RPMI8226 (cell line): ENCODE data around the gene IGSF6.
A peak's percentile ranks its signal among the peaks of the same experiment; 100 is the strongest.
"Not testable (repeated sequence)": the region's sequence is repeated elsewhere in the genome, so short reads cannot be mapped to it uniquely, and the experiment has no call there.

ENCODE experiments used
- DNase-seq: peaks from one replicate; pipeline ENCODE4 v3.0.0-alpha.2; 2015

IGSF6 gene

GRCh38 chr16:21651515-21651914, 893 bp downstream of the IGSF6 start:
- DNase-seq, result no peak

- DNase-seq, result no peak
These were observed 1.9 kb downstream of the IGSF6 start for GRCh38 chr16:21650521-21650920.

- not testable (repeated sequence) for DNase-seq
These were observed 2.5 kb downstream of the IGSF6 start for GRCh38 chr16:21649826-21650406.

- DNase-seq, result no peak
These were observed 4.7 kb downstream of the IGSF6 start for GRCh38 chr16:21647562-21648164.

- no peak for DNase-seq
These were observed 5.5 kb downstream of the IGSF6 start for GRCh38 chr16:21646721-21647561.

- no peak for DNase-seq
These were observed 6.3 kb downstream of the IGSF6 start for GRCh38 chr16:21646091-21646490.

- peak; percentile 65 for DNase-seq
These were observed 7.1 kb downstream of the IGSF6 start for GRCh38 chr16:21645261-21645721.

- DNase-seq, result no peak
These were observed 7.7 kb downstream of the IGSF6 start for GRCh38 chr16:21644674-21645073.

GRCh38 chr16:21643785-21644184, 8.6 kb downstream of the IGSF6 start:
- DNase-seq, result no peak

- no peak for DNase-seq
These were observed 9.5 kb downstream of the IGSF6 start for GRCh38 chr16:21642861-21643260.

GRCh38 chr16:21641916-21642315, 10.5 kb downstream of the IGSF6 start:
- DNase-seq, result no peak

- no peak for DNase-seq
These were observed 12.9 kb downstream of the IGSF6 start for GRCh38 chr16:21639493-21639892.

- no peak for DNase-seq
These were observed 13.8 kb downstream of the IGSF6 start for GRCh38 chr16:21638573-21638975.

GRCh38 chr16:21637032-21637968, 15.1 kb downstream of the IGSF6 start:
- DNase-seq, result no peak

- DNase-seq, result not testable (repeated sequence)
These were observed 16.7 kb downstream of the IGSF6 start for GRCh38 chr16:21635694-21636093.

- DNase-seq, result no peak
These were observed 18.2 kb downstream of the IGSF6 start for GRCh38 chr16:21634216-21634615.

- not testable (repeated sequence) for DNase-seq
These were observed 20.3 kb downstream of the IGSF6 start for GRCh38 chr16:21631951-21632575.

- not testable (repeated sequence) for DNase-seq
These were observed 21.0 kb downstream of the IGSF6 start for GRCh38 chr16:21631376-21631775.

GRCh38 chr16:21630866-21631265, 21.5 kb downstream of the IGSF6 start:
- not testable (repeated sequence) for DNase-seq

- not testable (repeated sequence) for DNase-seq
These were observed 22.5 kb downstream of the IGSF6 start for GRCh38 chr16:21629616-21630539.

GRCh38 chr16:21628772-21629171, 23.6 kb downstream of the IGSF6 start:
- no peak for DNase-seq
